GM21576 (cell line): ENCODE results near the gene HSPA6.
"Not testable (repeated sequence)": the region's sequence is repeated elsewhere in the genome, so short reads cannot be mapped to it uniquely, and the experiment has no call there.

Source experiments
- ATAC-seq: cut with Tn5 transposase; IDR thresholded peaks from one replicate; pipeline ENCODE4 v1.9.1; 2021; ENCODE audit warnings: mild to moderate bottlenecking, moderate library complexity; ENCODE audit not compliant: unreplicated experiment

Gene HSPA6

GRCh38 chr1:161557506-161558450 lies 33.4 kb downstream of the HSPA6 start:
- ATAC-seq = not testable (repeated sequence)

GRCh38 chr1:161560960-161561715 lies 36.8 kb downstream of the HSPA6 start:
- ATAC-seq = not testable (repeated sequence)

GRCh38 chr1:161562441-161562840 lies 38.1 kb downstream of the HSPA6 start:
- ATAC-seq = not testable (repeated sequence)

GRCh38 chr1:161563522-161563921 lies 39.2 kb downstream of the HSPA6 start:
- not testable (repeated sequence) for ATAC-seq

GRCh38 chr1:161566602-161566960 lies 42.2 kb downstream of the HSPA6 start:
- not testable (repeated sequence) for ATAC-seq

- ATAC-seq = not testable (repeated sequence)
These were observed 47.4 kb downstream of the HSPA6 start for GRCh38 chr1:161571703-161572102.
